Embryonic facial prominence (tissue), 1 donor: Measurements from ENCODE around the gene MAPKBP1.

Experiments used
- DNase-seq: peaks from one replicate; pipeline ENCODE4 v3.0.0-alpha.2; 2016; ENCODE audit errors: extremely low spot score

MAPKBP1 gene

DNA sequence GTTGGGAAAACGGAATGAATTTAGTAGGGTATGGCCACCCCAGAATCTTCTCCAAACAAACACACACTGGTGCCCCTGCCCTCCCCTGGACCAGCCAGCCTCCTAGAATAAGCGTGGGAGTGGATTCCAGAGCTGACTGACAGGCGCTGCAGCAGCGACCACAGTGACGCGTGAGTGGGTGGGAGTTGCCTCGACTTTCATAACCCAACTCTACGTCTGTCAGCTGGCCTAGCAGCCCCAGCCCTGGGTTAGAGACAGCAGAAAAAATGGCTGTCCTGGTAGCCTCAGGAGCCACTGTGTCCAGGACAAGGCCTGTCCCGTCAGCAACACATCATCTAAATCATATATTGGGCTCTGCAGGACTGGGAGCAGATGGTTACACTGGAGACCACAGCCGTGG is 74.3 kb downstream of the MAPKBP1 start:
- DNase-seq = no peak

DNA sequence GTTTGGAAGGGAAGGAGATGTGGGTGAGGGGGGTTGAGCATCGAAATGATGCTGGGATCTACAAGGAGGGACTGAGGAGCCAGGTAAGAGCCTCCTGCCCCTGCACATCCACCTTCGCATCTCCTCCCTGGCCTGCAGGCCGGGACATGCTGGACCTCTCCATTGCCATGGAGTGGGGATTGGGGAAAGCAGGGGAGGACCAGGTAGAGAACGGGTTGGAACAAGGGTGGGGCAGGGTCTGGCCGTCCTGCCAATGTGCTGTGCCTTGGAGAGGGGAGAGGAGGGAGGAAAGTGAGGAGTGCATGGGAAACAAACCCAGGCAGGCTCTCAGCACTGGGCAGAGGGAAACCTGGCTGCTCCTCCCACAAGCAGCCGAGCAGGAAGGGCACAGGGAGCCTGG is 74.9 kb downstream of the MAPKBP1 start:
- DNase-seq = no peak

DNA sequence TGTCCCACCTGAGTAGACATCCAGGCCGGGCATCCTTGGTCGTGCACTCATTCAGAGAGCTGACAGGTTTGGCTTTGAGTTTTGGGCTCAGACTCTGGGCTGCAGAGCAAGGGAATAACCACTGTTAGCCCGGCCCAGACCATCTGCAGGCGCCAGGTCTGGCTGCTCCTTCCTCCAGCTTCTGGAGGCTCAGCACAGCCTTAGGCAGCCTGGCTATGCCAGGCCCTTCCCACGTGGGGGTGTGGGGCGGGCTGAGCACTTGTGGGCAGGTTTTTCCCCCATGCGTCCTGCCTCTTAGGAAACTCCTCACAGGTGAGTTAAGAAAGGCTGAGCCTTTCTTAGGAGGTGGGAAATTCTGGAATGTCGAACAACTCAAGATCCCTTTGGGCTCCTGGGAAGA is 75.6 kb downstream of the MAPKBP1 start:
- no peak for DNase-seq

DNA sequence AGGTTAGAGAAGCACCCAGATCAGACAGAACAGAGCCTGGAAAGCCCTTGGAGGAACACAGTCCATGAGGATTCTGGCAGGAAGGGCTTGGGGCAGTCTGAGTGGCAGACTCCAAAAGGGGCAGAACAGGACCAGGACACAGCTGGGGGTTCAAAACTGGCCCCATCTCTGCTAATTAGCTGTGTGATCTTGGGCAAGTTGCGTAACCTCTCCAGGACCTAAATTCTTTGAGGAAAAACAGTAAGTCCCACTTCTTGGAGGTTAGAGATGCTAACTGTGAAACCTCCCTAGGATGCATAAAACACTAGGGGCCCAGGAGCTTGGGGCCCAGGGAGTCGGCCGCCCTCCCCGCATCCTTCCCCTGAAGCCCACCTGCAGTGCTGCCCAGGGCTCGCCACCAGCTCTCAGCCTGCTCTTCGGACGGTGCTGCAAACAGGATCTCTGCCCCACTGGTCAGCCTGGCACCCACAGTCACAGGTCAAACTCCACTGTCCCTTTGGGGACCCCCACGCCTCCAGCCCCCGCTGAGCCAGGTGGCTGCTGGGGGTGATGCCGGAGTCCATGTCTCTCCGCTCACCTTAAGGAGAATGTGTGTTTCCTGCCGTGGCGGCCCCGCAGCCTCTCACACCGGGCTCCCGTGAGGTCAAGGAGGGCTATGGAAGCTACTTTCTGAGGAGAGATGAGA is 76.3 kb downstream of the MAPKBP1 start:
- DNase-seq = no peak

DNA sequence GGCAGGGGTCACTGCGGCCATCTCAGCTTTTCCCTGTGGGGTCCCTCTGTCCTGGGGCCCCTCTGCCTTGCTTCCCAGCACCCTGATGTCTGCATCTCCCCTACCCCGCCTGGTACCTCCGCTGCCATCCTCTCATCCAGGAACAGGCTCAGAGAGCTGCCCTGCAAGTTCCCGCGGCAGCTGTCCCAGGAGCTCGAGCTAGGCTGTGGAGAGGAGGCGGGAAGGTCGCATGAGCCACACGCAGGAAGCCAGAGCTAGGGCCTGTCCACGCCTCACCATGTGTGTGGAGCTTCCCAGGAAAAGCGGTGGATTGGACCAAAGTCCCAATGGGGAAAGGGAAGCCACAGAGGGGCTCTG is 76.9 kb downstream of the MAPKBP1 start:
- no peak for DNase-seq

DNA sequence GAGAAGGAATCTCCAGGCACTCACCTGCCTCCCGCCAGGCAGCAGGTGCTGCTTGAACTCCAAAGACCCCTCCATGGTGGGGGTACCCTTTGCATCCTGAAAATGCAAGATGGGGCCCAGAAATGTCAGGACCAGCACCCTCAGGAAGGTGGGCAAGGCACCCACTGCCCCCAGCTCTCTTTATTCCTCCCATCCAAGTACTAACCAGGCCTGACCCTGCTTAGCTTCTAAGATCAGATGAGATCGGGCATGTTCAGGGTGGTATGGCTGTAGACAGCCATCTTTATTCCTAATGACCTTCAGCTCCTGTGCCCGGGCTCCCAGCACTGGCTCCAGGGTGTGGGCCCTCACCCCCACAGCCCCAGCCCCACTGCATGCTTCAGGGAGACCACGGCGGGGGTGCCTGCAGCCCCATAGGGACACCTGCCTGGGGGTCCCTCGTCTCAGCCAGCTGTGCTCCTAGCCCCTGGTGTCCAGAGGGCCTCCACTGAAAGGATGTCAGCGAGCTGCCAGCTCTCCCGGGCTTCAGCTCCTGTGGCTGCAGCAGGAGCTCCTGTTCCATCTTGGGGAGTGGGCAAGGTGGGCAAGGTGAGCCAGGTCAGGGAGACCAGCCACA is 77.6 kb downstream of the MAPKBP1 start:
- no peak for DNase-seq

DNA sequence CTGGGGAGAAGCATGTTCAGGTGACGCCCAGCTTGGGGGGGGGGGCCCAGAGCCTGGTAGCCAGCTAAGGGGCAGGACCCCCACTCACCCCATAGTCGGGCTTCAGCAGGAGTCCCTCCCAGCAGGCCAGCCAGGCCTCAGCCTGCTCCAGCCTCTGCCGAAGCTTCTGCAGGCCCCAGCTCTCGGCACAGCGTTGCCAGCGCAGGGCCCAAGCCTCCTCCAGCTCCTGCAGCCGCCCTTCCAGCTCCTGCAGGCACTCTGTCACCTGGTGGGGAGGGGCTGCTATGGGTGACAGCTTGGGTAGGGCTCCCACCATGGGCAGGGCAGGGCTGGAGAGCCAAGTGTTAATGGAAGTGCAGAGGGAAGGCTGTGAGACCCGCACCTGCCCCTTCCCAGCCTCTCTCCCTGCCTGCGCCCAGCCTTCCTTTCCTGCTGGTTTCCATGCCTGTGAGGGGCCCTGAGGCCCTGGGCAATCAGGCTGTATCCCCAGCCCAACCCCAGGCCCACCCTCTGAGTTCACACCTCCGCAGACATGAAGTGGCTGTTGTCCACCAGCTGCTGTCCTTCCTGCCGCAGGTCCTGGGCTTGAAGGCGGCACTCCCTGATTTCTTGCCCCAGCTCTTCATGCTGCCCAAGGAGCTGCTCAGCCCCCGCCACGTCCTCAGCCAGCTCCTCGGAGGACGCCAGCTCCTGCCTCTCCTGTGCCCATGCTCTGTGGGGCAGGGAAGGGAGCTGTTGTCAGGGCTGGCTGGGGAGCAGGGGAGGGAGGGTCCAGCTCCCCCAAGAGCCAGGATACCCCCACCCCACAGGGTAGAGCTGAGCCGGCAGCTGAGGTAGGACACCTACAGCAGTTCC is 78.7 kb downstream of the MAPKBP1 start:
- no peak for DNase-seq

DNA sequence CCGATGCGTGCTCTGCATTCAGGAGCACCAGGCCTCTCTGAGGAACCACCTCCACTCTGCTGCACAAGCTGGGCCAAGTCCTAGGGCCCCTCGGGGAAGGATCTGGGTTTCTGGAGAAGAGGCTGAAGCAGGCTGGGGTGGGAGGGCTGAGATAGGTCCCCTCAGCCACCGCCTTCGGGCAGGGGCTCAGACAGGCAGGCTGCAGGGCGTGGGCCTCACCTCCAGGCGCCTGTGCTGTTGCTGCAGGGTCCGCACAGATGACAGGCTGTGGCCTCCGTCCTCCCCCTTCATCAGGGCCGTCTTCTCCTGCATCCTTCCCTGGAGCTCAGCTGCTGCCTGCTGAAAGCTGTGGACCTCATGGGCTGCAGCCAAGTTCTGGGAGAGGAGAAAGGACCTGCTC is 79.5 kb downstream of the MAPKBP1 start:
- no peak for DNase-seq

DNA sequence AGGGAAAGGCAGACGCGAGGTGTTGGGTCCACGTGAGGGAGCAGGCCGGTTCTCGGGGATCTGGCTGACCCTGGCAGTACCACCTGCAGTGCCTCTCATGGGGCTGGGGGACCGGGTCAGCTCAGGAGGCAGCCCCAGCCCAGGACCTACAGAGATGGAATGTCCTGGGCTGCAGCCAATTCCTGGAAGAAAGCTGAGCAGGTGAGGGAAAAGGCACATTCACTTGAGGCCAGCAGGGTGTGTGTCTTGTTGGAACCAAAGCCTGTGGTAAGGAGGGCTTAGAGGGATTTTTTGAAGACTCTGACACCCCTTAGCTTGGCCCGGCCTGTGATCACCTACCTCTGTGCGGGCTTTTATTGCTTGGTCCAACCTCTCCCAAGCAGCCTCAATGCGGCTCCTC is 80.2 kb downstream of the MAPKBP1 start:
- no peak for DNase-seq

DNA sequence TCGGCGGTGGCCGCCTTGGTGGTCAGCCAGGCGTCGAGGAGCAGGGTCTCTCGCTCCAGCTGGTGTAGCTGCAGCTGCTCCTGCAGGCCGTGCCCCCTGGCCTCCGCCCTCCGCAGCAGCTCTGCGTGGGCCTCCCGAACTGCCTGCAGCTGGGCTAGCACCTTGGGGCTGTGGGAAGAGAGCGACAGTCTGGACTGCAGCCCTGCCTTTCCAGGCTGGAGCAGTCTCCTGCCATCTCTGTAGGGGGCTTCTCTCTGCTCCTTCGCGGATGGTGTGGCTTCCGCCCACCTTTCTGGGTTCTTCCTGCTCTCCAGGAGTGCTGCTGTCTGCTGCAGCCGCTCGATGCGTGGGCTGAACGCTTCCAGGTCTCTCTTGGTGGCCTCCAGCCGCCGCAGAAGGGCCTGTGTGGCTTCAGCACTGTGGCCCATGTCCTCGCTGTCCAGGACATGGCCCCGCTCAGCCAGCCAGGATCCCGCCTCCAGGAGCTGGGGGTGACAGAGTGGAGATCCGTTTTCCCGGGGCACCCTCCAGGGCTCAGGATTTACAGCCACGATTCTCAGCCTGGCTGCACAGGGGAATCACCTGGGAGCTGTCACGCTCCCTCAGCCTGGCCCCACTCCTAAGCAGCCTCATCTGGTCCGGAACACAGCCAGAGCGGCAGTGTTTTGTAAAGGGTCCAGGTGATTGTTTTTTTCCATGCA is 81.1 kb downstream of the MAPKBP1 start:
- DNase-seq = no peak

DNA sequence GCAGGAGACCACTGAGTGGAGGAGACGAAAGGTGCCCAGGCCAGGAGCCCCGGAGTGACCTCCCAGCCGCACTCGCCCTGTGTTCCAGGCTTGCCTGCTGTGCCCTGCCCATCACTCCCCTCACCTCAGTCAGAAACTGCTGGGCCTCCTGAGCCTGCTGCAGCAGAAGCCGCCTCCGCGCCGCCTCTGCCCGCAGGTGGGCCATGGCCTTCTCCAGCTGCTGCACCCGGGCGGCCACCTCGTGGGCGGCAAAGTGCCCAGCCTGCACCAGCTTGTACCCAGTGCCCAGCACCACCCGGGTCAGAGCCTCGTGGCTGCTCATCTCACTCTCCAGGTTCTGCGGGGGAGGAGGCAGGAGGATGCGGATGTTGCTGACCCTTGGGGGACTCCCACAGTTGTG is 82.0 kb downstream of the MAPKBP1 start:
- no peak for DNase-seq

DNA sequence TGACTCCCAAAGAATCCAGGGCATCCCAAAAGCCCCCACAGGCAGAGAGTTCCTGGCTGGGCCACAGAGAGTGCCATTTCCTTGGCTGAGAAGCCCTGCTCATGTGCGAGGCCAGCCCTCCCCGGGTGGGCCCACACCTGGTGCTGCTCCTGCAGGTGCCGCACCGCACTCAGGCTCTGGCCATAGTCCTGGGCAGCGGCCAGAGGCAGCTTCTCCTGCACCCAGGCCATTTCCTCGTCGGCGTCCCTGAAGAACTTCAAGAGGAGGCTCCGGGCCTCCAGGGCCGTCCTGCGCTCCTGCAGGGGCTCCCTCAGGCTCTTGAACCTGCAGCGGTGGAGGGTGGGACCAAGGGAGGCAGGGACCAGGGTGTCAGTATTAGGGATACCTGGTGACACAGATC is 82.4 kb downstream of the MAPKBP1 start:
- DNase-seq = no peak

DNA sequence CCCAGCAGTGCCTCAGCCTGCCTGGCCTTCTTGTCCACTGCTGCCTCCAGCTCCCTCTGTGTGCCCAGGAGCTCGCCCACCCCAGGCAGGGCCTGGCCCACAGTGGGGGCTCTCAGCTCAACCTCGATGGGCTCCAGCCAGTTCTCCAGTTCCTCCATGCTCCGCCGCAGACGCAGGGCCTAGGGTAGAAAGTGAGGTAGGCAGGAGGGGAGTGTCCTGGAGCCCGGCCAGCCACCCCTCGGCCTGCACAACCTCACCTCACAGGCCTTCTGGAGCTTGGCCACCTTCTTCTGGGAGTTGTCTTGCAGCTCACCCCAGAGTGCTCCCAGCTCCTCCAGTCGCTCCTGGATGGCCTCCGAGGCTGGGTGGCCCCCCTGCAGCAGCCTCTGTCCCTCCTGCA is 83.0 kb downstream of the MAPKBP1 start:
- no peak for DNase-seq

DNA sequence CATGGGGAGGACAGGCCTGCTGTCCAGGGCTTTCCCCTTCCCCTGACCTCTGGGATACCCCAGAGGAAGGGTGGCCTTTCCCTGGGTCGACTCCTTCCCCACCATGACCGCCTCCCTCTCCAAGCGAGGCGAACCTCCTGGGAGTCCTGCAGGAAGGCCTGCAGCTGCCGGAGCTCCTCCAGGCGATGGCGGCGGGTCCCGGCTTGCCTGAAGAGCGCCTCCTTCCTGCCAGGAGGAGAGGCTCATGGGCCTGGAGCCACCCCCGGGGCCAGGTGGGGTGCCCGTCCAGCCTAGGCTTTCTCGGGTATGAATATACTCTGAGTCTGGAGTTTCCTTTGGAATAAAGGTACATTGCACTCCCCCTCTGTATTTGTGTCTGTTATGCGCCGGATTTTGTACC is 84.5 kb downstream of the MAPKBP1 start:
- DNase-seq = no peak

DNA sequence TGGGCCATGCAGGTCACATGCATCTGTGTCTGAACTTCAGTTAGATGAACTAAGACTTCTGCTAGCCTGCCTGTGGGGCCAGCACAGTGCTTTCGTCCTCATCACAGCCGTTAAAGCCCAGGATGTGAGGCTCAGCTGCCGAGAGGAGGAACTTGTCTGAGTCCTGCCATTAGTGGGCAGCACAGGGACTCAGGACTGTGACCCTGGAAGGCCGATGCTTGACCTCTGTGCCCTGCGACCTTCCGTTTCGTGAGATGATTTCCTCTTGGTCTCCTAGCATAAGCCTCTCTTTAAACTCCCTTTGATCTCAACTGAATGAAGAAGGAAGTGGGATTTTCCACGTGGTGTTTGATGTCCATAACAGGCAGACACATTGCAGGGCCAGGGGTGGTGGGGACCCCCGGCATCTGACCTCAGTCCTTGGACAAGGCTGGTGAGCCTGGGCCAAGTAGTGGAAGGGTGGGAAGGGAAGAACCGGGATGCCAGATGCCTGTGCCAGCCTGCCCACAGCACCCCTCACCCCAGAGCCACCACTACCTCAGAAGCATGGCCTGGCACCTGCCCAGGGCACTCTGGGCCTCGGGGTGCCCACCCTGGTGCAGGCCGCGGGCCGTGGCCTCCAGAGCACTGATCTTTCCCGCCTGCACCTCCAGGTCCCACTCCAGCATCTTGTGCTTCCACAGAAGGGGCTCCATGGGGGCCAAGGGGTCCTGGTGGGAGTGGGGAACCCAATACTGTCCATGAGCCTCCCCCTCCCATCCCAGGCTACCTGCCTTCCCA is 86.0 kb downstream of the MAPKBP1 start:
- DNase-seq = no peak

DNA sequence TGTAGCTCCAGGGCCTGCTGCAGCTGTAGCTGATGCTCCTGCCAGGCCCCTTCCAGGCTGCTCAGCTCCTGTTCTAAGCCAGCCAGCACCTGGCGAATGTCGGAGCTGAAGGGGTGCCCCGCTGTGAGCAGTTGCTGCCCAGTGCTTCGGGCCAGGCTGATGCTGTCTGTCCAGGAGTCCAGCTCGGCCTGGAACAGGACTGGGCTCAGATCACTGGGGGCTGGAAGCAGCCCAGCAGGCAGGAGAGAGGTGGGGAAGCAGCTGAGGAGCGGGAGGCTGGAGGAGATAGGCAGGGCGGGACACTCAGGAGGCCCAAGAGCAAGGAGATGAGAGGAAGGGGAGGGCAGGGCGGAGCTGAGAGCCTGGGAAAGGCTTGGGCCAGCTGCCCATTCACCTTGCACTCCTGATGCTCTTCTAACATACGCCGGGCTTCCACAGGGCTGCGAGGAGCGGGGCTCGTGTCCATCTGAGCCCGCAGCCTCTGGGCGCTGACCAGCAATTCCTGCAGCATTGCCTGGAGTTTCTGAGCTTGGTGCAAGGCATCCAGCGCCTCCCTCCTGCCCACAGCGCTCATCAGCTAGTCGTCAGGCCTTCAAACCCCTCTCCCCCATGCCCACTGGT is 87.6 kb downstream of the MAPKBP1 start:
- no peak for DNase-seq

DNA sequence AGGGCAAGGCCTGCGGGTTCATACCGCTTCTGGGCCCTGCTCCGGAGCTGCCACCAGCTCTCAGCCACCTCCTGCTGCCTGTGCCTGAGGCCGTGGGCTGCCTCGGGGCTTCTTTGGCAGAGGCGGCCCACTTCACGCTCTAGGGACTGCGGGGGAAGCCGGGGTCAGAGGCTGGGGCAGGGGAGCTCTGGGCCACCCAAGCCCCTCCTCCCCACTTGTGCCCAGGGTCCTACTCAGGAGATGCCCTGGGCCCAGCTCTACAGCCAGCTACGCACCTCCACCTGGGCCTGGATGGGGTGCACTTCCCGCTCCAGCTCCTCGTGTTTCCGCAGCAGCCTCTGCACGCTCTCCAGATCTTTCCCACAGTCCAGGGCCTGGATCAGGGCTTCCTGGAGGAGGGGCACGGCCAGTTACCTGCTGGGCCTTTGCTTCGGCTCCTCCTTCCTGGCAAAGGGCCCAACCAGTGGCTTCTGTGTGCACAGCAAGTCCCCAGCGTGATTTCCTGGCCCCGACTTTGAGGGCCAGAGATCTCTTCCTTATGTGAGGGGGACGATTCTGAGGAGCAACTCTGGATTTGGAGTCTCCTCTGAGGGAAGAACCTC is 88.3 kb downstream of the MAPKBP1 start:
- no peak for DNase-seq

DNA sequence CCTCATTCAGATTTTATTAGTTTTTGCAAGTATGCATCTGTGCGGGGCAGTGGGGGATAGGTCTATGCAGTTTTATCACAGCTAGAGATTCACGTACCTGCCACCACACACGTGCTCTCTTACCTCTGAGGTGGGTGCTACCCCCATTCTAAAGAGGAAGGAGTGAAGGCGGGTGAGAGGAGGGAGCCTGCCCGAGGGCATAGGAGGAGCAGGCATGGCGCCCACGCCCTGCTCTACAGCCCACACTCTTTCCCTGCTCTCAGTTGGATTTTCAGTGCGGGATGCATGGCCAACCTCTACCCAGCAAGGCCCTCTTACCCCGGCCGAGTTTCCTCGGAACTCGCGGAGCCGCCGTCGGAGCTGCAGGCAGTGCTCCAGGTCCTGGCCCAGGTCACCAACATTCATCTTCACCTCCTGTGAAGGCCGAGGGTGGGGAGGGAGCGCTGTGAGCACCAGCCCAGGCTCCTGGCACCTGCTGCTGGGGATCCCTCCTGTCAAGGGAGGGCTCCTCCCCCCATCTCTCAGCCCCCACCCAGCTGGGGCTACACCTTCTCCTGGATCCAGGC is 91.3 kb downstream of the MAPKBP1 start:
- DNase-seq = no peak

DNA sequence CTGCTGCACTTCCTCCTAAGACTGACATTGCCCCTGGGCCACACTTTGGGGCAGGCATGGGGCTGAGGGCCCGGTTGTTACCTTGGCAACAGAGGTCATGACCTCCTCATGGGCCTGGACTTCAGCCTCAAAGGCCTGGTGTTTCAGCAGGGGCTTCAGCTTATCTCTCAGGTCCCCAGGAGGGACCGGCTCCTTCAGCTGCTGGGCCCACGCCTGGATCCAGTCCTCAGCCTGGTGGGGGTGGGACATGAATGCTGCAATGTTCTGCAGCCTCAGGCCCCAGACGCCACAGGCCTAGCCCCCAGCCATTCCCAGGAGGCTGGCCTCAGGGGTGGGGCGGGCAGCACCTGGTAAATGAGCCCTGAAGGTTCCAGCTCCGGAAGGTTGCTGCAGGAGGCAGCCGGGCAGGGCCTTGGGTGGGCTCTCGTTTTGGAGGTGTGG is 92.0 kb downstream of the MAPKBP1 start:
- no peak for DNase-seq

DNA sequence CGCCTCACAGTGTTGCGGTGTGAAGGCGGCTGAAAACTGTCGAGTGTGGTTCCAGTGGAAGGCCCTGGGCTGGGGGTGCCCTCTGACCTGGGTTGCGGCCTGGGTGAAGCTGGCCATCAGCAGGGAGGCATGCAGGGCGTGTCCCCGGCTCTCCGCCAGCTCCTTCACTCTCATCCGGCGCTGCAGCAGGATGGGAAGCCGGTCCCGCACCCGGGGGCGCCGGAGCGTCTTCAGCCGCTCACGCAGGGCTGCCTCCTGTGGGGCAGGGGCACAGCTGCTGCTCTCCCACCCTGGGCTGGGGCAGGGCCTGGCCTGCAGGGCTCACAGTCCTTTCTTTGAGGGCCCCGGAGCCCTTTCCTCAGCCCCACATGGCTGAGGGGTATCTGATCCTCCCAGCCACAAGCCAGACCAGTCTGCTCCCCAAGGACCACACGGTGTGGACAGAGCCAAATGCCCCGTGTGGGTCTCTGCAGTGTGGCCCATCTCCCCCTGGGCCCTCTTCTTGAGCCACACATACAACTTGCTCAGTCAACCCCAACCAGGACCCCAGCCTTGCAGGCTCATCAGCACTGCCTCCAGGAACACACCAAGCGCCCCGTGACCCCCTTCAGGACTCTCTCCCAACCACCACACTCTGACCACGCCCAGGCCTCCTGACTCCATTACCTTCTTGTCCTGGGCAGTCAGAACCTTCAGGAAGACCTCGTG is 92.7 kb downstream of the MAPKBP1 start:
- DNase-seq = no peak
